Fibroblast of pulmonary artery (primary cell): ENCODE measurements around the gene PRLHR.
A peak's percentile ranks its signal among the peaks of the same experiment; 100 is the strongest.

Experiments used
- DNase-seq: peaks from one replicate; pipeline ENCODE4 v3.0.0-alpha.2; 2010; ENCODE audit warnings: low read depth
- H3K4me3 ChIP-seq: replicated peaks from 2 replicates; pipeline ENCODE4 v1.5.1; 2011; ENCODE audit warnings: low read depth, mild to moderate bottlenecking, control low read depth, low read length, moderate library complexity
- CTCF ChIP-seq: IDR thresholded peaks from 2 replicates; pipeline ENCODE4 v1.5.1; 2011; ENCODE audit warnings: mild to moderate bottlenecking, control low read depth, low read length, inconsistent platforms; ENCODE audit errors: missing control alignments

Gene PRLHR

GRCh38 chr10:118590334-118590733 is 5.1 kb downstream of the PRLHR start:
- TF ChIP-seq CTCF, result no peak
- DNase-seq, result peak; percentile 68
- no peak overlapping the region for H3K4me3 ChIP-seq

- TF ChIP-seq CTCF, result no peak
- DNase-seq, result no peak
- no peak overlapping the region for H3K4me3 ChIP-seq
Measured at GRCh38 chr10:118587881-118588651, 7.4 kb downstream of the PRLHR start.

GRCh38 chr10:118586911-118587310 is 8.5 kb downstream of the PRLHR start:
- TF ChIP-seq CTCF, result no peak
- H3K4me3 ChIP-seq, result no peak overlapping the region
- DNase-seq, result no peak

- H3K4me3 ChIP-seq, result no peak overlapping the region
- DNase-seq, result peak; percentile 68
- no peak for TF ChIP-seq CTCF
Measured at GRCh38 chr10:118585794-118586193, 9.7 kb downstream of the PRLHR start.

GRCh38 chr10:118585234-118585633 is 10.2 kb downstream of the PRLHR start:
- H3K4me3 ChIP-seq, result no peak overlapping the region
- no peak for TF ChIP-seq CTCF
- peak; percentile 17 for DNase-seq

- TF ChIP-seq CTCF, result no peak
- no peak overlapping the region for H3K4me3 ChIP-seq
- peak; percentile 72 for DNase-seq
Measured at GRCh38 chr10:118584181-118584954, 11.1 kb downstream of the PRLHR start.
